H9 (cell line): ENCODE data around the gene GMPS. TPM values are rescaled to one million over a fixed set of nuclear protein-coding genes. Genes with fewer than 3 reads are reported as not detected.

Experiments
- DNase-seq: peaks from one replicate; pipeline ENCODE4 v3.0.0-alpha.2; 2017
- H2AFZ ChIP-seq: one replicate; pipeline ENCODE4 v1.6.1; 2013; ENCODE audit warnings: mild to moderate bottlenecking, low read length, control low read depth, moderate library complexity
- H2AK5ac ChIP-seq: 2 replicates; pipeline ENCODE4 v1.6.1; 2013; ENCODE audit warnings: low read length, control low read depth, mixed read lengths; ENCODE audit not compliant: insufficient read length
- H2BK120ac ChIP-seq: one replicate; pipeline ENCODE4 v1.6.1; 2013; ENCODE audit warnings: low read depth, mild to moderate bottlenecking, low read length, control low read depth, inconsistent platforms; ENCODE audit not compliant: poor library complexity, severe bottlenecking
- H2BK12ac ChIP-seq: 2 replicates; pipeline ENCODE4 v1.6.1; 2013; ENCODE audit warnings: low read length, control low read depth, mixed read lengths, low read depth; ENCODE audit not compliant: insufficient read length
- H2BK15ac ChIP-seq: 2 replicates; pipeline ENCODE4 v1.6.1; 2013; ENCODE audit warnings: low read depth, low read length, control low read depth
- H2BK20ac ChIP-seq: one replicate; pipeline ENCODE4 v1.6.1; 2013; ENCODE audit warnings: low read depth, mild to moderate bottlenecking, low read length, control low read depth, inconsistent platforms; ENCODE audit not compliant: poor library complexity, severe bottlenecking
- H2BK5ac ChIP-seq: 2 replicates; pipeline ENCODE4 v1.6.1; 2013; ENCODE audit warnings: low read length, control low read depth, mixed read lengths; ENCODE audit not compliant: insufficient read length
- H3K14ac ChIP-seq: 2 replicates; pipeline ENCODE4 v1.6.1; 2013; ENCODE audit warnings: low read length, control low read depth; ENCODE audit not compliant: insufficient read depth
- H3K18ac ChIP-seq: 2 replicates; pipeline ENCODE4 v1.6.1; 2013; ENCODE audit warnings: low read depth, mild to moderate bottlenecking, mixed read lengths, low read length, control low read depth; ENCODE audit not compliant: insufficient read length
- H3K23ac ChIP-seq: 2 replicates; pipeline ENCODE4 v1.6.1; 2013; ENCODE audit warnings: low read length, control low read depth, mixed read lengths, low read depth; ENCODE audit not compliant: insufficient read length
- H3K23me2 ChIP-seq: 2 replicates; pipeline ENCODE4 v1.6.1; 2013; ENCODE audit warnings: low read depth, mild to moderate bottlenecking, mixed read lengths, low read length, control low read depth; ENCODE audit not compliant: insufficient read length, poor library complexity, severe bottlenecking
- H3K27ac ChIP-seq: 2 replicates; pipeline ENCODE4 v1.5.1; 2013; ENCODE audit warnings: low read length, control low read depth, mixed read lengths, low read depth; ENCODE audit not compliant: insufficient read length
- H3K27me3 ChIP-seq: 2 replicates; pipeline ENCODE4 v1.6.1; 2013; ENCODE audit warnings: low read length, control low read depth, inconsistent platforms; ENCODE audit not compliant: insufficient read depth
- H3K4ac ChIP-seq: 2 replicates; pipeline ENCODE4 v1.6.1; 2013; ENCODE audit warnings: low read depth, mild to moderate bottlenecking, control low read depth, inconsistent platforms, low read length, moderate library complexity
- H3K4me1 ChIP-seq: 2 replicates; pipeline ENCODE4 v1.6.1; 2013; ENCODE audit warnings: low read length, control low read depth, inconsistent platforms; ENCODE audit not compliant: insufficient read depth
- H3K4me2 ChIP-seq: 2 replicates; pipeline ENCODE4 v1.6.1; 2013; ENCODE audit warnings: low read length, control low read depth, mixed read lengths; ENCODE audit not compliant: insufficient read length, insufficient read depth
- H3K56ac ChIP-seq: 2 replicates; pipeline ENCODE4 v1.6.1; 2013; ENCODE audit warnings: low read depth, mild to moderate bottlenecking, mixed read lengths, low read length, control low read depth; ENCODE audit not compliant: insufficient read length
- H3K79me1 ChIP-seq: 2 replicates; pipeline ENCODE4 v1.6.1; 2013; ENCODE audit warnings: low read depth, mild to moderate bottlenecking, moderate library complexity, low read length, control low read depth, inconsistent platforms; ENCODE audit not compliant: insufficient read depth, poor library complexity, severe bottlenecking
- H3K79me2 ChIP-seq: 2 replicates; pipeline ENCODE4 v1.6.1; 2013; ENCODE audit warnings: low read length, control low read depth, inconsistent platforms; ENCODE audit not compliant: insufficient read depth
- H3K9ac ChIP-seq: 2 replicates; pipeline ENCODE4 v1.6.1; 2013; ENCODE audit warnings: low read length, control low read depth, mixed read lengths; ENCODE audit not compliant: insufficient read length; ENCODE audit errors: extremely low read depth
- H3K9me3 ChIP-seq: one replicate; pipeline ENCODE4 v1.6.1; 2013; ENCODE audit warnings: low read depth, low read length, inconsistent platforms; ENCODE audit not compliant: control insufficient read depth
- H3T11ph ChIP-seq: one replicate; pipeline ENCODE4 v1.6.1; 2013; ENCODE audit warnings: mild to moderate bottlenecking, low read length, control low read depth, inconsistent platforms
- H4K20me1 ChIP-seq: one replicate; pipeline ENCODE4 v1.6.1; 2013; ENCODE audit not compliant: control insufficient read depth, insufficient read length, insufficient read depth
- H4K5ac ChIP-seq: 2 replicates; pipeline ENCODE4 v1.6.1; 2013; ENCODE audit warnings: low read depth, mild to moderate bottlenecking, mixed read lengths, low read length, control low read depth; ENCODE audit not compliant: insufficient read length
- H4K8ac ChIP-seq: replicated peaks from 2 replicates; pipeline ENCODE4 v1.6.1; 2013; ENCODE audit warnings: low read length, control low read depth, mixed read lengths, low read depth; ENCODE audit not compliant: insufficient read length
- H4K91ac ChIP-seq: 2 replicates; pipeline ENCODE4 v1.6.1; 2013; ENCODE audit warnings: low read depth, mild to moderate bottlenecking, moderate library complexity, mixed read lengths, low read length, control low read depth; ENCODE audit not compliant: insufficient read length
- H3K27ac Mint-ChIP-seq, 3 experiments: 2 replicates in 2 of 3; 3 replicates in 1 of 3; pipeline ENCODE4 v1.8.0; 2020 to 2021; ENCODE audit warnings: mixed read lengths in 3 of 3, mild to moderate bottlenecking in 1 of 3, moderate library complexity in 1 of 3
- H3K27me3 Mint-ChIP-seq: 2 replicates; pipeline ENCODE4 v1.8.0; 2021; ENCODE audit warnings: low read depth, mild to moderate bottlenecking, moderate library complexity, mixed read lengths
- H3K36me3 Mint-ChIP-seq, 3 experiments: 2 replicates in 2 of 3; 3 replicates in 1 of 3; pipeline ENCODE4 v1.8.0; 2020 to 2021; ENCODE audit warnings: low read depth in 3 of 3, mixed read lengths in 3 of 3; ENCODE audit not compliant: insufficient read depth in 1 of 3
- H3K4me1 Mint-ChIP-seq, 2 experiments: 2 replicates each; pipeline ENCODE4 v1.8.0; 2020; ENCODE audit warnings: mixed read lengths in 2 of 2
- H3K4me3 Mint-ChIP-seq, 2 experiments: 2 replicates in 1 of 2; 3 replicates in 1 of 2; pipeline ENCODE4 v1.8.0; 2020 to 2021; ENCODE audit warnings: mild to moderate bottlenecking in 2 of 2, mixed read lengths in 2 of 2, moderate library complexity in 1 of 2
- H3K9me3 Mint-ChIP-seq, 2 experiments: 2 replicates in 1 of 2; 3 replicates in 1 of 2; pipeline ENCODE4 v1.8.0; 2020; ENCODE audit warnings: mild to moderate bottlenecking in 2 of 2, mixed read lengths in 2 of 2, moderate library complexity in 1 of 2
- CTCF ChIP-seq: fragments of 200-600 bp; sonication (generic); conservative IDR thresholded peaks from 3 replicates; pipeline ENCODE4 v1.8.0; 2021; ENCODE audit warnings: antibody characterized with exemption, mild to moderate bottlenecking
- WGBS: extraction: QIAGEN DNeasy Blood & Tissue Kit; methylation state at CpG from one replicate; pipeline ENCODE4 v1.1.7; 2013; ENCODE audit warnings: missing lambda C conversion rate, low lambda C conversion rate, mixed read lengths; ENCODE audit not compliant: insufficient read length; ENCODE audit errors: extremely low coverage; 5-methylcytosine and 5-hydroxymethylcytosine counted together
- total RNA-seq: library from RNA; stranded (reverse); gene quantifications from 2 replicates; pipeline ENCODE4 v1.2.1, GENCODE V29; 2021

GMPS gene
- total RNA-seq, 1 experiment from 2014 or later, result 142 TPM

- TF ChIP-seq CTCF, result no peak
Measured at GRCh38 chr3:155991847-155992246, 121.4 kb downstream of the GMPS start.

More at GRCh38 chr3:155991847-155992246, 121.4 kb downstream of the GMPS start:
- no peak overlapping the region for H2BK120ac ChIP-seq
- H2BK15ac ChIP-seq, result no peak overlapping the region
- H3T11ph ChIP-seq, result no peak overlapping the region
- no CpG with 5 or more reads among the region's 1 CpG for WGBS
- no peaks in the 10 kb centered on the region for H4K20me1 ChIP-seq
- no peak overlapping the region for H3K4ac ChIP-seq
- H3K56ac ChIP-seq, result no peak overlapping the region
- no peaks in the 10 kb centered on the region for H3K4me1 ChIP-seq
- no peak overlapping the region for H4K8ac ChIP-seq
- no peak overlapping the region for H3K23ac ChIP-seq
- no peak overlapping the region for H4K91ac ChIP-seq
- no peaks in the 10 kb centered on the region for H3K79me2 ChIP-seq
- H3K27ac ChIP-seq, result no peak overlapping the region
- no peak overlapping the region for H3K4me2 ChIP-seq
- no peak overlapping the region for H3K9ac ChIP-seq
- Mint-ChIP-seq H3K36me3 (no peaks in the 10 kb centered on the region), H3K27me3 (peaks cover 2% of the 10 kb centered on the region; the same call in 1 of the 2 replicates), H3K4me1 (peaks cover 8 to 13% of the 10 kb centered on the region in 2 experiments), H3K27ac (no peak overlapping the region), H3K4me3 (no peak overlapping the region), H3K9me3 (no peaks in the 10 kb centered on the region)
- H2BK5ac ChIP-seq, result no peak overlapping the region
- H2BK12ac ChIP-seq, result no peak overlapping the region
- no peak overlapping the region for H4K5ac ChIP-seq
- H3K9me3 ChIP-seq, result no peaks in the 10 kb centered on the region
- H2BK20ac ChIP-seq, result no peak overlapping the region
- H2AK5ac ChIP-seq, result no peak overlapping the region
- no peak overlapping the region for H3K14ac ChIP-seq
- H3K18ac ChIP-seq, result no peak overlapping the region
- H2AFZ ChIP-seq, result no peak overlapping the region
- H3K23me2 ChIP-seq, result no peaks in the 10 kb centered on the region
- H3K27me3 ChIP-seq, result no peaks in the 10 kb centered on the region
- DNase-seq, result no peak
- no peaks in the 10 kb centered on the region for H3K79me1 ChIP-seq

Other genes starting within 250 kb of the GMPS start
- gene PLCH1, start 125.6 kb upstream of the GMPS start, total RNA-seq, result 17.8 and 19.0 TPM in 2 replicates
- 2.3 and 2.9 TPM in 2 replicates for gene C3orf33, start 64.4 kb upstream of the GMPS start, total RNA-seq
- gene SLC33A1, start 16.2 kb upstream of the GMPS start, total RNA-seq, result 14.7 and 15.0 TPM in 2 replicates
- 3.7 and 5.2 TPM in 2 replicates for gene KCNAB1, start 249.9 kb downstream of the GMPS start, total RNA-seq